A204.1 (cell line): ENCODE measurements around the gene ABCF1.

Experiments
- FAIRE-seq: peaks from 2 replicates; lab custom pipeline; 2012; peaks lifted over from hg19 to GRCh38; lab: Jason Lieb, UNC

Gene ABCF1

DNA sequence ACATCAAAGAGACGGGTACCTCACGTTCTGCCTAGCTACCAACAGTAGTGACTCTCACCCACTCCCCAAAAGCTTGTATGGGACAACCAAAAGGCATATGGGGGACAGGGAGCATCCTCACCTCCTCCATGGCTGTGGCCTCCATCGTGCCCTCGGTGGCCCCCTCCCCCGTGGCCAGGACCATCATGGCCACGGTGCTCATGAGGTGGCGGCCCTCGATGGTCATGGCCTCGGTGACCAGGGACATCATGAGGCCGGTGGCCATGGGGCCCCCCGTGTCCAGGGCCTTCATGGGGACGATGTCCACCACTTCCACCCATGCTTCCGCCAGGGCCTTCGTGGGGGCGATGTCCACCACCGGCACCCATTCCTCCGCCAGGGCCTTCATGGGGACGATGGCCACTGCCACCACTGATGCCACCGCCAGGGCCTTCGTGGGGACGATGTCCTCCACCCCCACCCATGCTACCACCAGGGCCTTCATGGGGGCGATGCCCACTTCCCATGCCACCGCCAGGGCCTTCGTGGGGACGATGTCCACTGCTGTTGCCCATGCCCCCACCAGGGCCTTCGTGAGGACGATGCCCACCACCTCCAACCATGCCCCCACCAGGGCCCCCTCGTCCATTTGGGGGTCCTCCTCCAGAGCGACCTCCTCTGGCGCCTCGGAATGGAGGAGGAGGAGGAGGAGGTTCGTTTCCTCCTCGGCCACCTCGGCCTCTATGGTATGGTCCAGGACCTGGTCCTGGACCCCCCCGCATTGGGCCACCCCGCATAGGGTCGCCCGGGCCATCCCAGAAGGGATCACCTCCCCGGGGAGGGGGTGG lies 30.8 kb downstream of the ABCF1 start:
- FAIRE-seq: no peak

DNA sequence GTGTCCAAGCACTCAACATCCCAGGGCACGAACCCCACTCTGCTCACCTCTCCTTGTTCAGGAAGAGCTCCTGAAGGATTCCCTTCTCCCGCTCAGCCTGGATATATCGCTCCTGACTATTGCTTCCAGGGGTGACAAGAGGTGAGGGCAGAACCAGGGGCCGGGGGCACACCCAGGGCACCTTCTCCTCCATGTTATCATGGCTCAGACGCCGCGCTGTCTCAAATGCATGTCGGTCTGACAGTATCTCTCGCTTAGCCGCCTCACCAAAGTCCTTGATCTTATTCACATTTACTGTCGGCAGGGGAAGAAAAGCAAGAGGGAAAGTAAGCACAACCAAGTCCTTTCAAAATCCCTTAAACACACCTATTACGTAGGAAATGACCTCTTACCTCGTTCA lies 32.7 kb downstream of the ABCF1 start:
- FAIRE-seq: no peak

DNA sequence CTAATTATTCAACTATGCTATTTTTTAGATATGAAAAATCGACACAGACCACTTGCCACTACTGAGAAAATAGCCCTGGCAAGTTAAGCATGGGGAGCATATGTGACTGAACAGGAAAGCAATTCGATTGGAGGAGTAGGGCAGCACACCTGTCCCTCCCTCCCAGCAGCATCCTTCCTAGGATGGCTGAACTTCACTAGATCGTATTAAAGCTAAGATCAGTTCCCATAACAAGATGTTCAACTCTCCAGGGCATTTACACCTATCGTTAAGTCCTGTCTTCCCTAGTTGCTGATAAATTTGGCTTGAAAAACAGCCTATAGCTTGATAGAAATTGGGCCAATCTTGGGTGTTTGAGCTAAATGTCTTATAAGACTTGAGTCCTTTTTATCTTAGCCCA lies 38.8 kb downstream of the ABCF1 start:
- no peak for FAIRE-seq

DNA sequence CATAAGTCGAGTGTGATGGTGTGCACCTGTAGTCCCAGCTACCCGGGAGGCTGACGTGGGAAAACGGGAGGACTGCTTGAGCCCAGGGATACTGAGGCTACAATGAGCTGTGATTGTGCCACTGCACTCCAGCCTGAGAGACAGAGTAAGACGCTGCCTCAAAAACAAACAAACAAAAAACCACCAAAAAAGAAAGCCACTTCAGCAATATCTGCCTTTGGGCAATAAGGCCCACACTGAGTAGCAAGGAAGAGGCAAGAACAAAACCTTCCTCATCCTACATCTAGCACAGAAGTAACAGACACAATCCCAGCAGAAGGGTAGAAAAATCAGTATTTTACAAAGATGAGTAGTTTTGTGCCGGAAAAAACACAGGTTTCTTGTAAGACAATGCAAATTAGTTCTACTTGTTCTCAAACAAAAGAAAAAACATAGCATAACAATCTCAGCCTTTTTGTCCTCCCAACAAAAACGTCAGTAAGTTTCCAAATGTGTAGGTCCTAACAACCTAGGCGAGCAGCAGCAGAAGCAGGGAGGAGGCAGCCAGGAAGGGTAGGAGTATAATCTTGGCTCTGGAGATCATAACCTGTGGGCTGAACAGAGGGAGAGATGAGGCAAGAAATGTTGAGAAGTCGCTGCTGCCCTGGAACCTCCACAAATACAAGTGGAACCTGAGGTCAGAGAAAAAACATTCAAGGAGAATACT lies 40.1 kb downstream of the ABCF1 start:
- FAIRE-seq: no peak

DNA sequence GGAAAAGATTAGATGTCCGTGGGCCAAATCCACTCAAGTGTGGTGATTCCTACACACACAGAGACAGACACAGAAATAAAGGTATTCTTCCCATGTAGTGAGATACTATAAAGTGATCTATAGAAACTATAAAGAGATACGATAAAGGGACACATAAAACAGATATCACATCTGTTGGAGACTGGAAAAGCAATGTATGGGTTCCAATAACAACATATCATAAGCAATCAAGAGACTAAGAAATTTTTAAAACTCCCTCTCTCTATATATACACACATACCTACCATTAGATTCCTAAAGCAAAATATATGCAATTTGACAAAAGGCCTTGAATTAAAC lies 40.6 kb downstream of the ABCF1 start:
- no peak for FAIRE-seq

DNA sequence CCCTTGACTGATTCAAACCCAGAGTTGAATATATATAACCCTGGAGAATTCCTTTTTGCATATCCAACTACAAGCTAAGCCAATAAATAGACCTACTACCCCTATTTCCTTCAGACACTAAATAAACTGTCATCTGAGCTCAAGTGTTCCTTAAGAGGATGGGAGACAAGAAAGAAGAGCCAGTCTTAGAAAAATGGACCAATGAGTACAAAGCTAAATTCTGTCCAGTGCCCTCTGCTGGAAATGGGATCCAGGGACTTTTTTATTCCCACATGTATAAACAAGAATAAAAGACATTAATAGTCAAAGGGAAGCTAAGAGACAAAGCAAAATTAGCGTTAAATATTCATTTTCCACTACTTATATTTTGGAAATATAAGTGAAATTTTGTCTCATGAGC lies 41.0 kb downstream of the ABCF1 start:
- FAIRE-seq: no peak

DNA sequence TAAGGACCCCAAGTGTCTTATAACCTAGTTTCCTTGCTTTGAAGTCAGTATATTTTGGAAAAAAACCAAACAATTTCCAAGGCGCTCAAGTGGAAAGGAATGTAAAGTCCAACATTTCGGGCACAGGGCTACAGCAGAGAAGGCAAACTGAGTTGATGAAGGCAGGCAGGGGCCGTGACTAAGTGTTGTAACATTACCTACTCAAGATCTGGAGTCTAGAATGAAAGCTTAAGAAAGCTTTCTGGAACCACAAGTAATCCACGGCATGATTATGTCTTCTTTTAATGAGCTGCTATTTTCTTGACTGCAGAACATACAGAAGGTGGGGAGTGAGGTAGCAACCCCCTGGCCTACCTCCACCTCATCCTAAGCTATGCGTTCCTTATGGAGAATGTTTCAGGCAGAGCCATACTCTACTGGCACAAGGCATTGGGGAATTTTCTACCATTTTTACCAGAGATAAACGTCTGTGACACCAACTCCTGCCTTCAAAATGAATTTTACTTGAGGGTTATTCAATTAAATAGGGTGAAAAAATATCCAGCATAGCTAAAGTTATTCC lies 41.5 kb downstream of the ABCF1 start:
- no peak for FAIRE-seq

DNA sequence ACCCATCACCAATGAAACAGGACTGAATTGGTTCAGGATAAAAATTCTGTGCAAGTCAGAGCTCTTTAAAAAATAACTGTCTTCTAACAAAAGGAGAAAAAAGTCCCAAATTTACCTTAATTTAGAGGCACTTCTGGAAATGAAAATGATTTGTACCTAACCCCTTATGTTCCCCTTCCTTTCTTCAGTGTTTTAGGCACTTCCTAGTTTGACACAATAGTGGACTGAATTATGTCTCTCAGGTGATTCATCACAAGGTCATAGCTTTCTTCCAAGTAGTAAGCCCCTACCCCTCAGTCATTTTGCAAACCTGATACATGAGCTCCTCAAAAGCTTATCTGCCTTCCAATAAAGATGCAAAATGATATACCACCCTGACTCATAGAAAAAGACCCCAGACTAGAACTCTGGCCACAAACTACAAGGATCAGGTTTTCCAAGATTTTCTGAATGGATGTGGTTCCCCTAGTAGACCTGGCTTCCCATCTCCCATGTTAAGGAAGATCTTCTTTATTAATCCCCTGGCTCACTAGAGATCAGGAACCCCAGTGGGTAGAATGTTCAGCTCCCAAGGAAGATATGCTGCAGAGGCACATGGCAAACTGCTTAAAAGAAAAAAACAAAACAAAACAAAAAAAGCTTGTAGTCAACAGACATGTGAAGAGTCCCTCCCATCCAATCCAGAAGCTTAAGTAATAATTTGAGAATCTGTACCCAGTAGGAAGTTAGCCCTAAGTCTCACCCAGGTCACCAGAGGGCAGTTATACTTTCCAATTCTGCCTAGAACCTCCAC lies 42.2 kb downstream of the ABCF1 start:
- FAIRE-seq: no peak

DNA sequence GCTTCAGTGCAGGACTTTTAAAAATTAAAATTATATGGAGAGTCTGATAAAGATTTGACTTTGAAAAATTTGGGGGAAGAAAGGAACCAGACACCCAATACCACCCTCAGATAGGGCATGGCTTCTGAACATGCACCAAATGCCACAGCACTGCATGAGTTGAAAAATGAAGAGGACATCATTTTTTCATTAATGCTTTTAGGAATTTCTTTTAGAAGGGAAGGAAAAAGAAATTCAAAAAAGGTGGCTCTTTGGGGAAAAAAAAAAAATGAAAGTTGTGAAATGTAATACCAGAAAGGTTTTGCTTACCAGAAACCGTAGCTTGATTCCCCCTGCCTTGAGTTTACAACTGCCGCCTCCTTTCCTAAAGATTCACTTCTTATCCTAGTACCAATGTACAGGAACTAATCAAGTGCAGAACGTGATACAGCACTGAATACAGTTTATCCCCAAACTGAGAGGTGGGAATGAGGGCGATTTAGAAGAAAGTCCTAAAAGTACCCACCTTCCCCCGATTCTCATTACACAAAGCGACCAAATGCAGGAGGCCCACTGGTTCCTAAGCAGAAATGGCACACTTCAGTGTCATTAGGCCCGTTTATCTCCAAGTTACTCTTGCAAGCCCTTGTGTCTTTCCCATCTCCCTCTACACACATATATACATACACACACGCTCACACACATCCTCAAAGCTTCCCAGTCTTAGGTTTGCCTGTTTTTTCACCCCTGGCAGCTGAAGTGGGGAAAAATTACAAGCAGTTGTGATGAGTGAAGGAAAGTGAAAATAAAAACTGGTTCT lies 43.0 kb downstream of the ABCF1 start:
- no peak for FAIRE-seq

DNA sequence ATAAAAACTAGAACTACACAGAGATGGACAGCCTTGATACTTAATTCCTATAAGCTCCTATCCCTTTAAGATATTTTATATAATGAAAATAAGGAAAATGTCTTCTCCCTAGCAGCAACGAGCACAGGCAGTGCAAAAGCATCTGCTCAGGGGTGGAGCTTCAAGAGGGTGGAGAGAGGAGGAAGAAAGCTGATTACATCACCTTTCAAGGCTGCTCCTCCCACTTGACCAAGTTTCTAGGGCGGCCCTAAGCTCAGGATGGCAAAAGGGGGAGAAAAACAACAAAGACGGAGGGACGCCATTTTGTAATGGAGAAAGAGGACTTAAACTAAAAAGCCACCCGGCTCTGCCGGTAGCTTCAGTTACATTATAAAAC lies 43.6 kb downstream of the ABCF1 start:
- FAIRE-seq: peak; percentile 97

DNA sequence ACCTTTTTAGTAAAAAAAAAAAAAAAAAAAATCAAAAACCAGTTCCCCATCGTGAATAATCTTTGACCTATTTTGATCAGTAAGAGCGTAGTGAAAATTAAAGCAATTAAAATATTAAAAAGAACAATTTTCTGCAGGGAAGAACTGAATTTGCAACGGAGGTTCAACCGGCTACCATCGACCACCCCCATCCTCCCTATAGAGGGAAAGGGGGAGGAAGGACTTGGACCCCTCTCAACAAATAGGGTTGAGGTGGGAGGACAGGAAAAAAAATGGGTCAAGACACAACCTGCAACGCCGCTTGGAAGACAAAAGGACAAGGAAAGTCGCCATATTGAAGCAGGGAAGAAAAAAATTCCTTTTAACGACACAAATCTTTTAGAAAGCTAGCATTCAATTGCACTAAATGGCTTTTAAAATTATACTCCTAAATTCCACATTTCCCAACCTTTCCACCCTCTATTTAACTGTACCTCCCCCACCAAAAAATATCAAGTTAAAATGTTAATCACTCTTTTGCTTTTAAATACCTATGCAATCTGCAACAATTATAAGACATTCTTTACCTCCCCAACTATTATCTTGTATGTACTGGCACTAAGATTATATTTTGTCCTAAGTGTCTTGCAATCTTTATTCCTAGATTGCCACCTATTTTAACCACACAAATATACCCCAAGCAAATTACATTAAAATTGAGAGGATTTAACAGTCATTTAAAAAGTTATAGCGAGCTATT lies 44.1 kb downstream of the ABCF1 start:
- no peak for FAIRE-seq

DNA sequence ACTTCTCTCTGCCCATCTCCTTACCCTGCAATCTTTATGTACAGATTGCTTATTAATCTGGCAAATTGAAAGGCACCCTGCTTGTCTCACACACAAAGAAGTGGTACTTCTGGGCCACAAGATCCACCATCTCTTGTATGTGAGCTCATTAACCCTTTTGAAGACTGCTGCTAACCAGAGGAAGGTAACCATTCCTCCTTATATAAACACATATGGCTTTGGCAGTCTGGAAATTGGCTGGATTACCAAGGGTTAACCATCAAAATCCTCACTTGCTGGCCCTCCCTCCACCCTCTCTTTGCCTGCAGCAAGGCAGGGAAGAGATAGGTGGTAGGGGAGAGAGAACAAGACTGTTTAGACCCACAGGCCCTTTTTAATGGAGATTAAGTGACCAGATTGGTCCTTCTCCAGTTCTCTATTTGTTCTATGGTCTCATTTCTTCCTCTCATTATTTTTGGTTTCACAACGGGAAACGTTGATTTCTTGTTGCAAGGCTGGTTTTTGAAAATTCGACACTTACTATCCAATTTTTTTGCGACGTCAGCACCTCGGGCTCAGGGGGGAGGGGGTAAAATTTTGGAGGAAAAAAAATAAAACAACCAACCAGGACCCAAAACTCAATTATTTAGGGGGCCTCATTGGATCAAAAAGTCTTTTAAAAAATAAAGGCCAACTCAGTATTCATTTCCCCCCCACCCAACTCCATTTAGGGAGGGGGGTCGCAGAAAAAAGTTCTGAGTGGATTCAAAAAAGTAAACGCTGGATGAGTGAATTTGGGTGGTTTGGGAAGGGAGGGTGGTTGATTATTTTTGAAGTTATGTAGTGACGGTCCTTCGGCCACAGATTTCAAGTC lies 44.9 kb downstream of the ABCF1 start:
- no peak for FAIRE-seq

DNA sequence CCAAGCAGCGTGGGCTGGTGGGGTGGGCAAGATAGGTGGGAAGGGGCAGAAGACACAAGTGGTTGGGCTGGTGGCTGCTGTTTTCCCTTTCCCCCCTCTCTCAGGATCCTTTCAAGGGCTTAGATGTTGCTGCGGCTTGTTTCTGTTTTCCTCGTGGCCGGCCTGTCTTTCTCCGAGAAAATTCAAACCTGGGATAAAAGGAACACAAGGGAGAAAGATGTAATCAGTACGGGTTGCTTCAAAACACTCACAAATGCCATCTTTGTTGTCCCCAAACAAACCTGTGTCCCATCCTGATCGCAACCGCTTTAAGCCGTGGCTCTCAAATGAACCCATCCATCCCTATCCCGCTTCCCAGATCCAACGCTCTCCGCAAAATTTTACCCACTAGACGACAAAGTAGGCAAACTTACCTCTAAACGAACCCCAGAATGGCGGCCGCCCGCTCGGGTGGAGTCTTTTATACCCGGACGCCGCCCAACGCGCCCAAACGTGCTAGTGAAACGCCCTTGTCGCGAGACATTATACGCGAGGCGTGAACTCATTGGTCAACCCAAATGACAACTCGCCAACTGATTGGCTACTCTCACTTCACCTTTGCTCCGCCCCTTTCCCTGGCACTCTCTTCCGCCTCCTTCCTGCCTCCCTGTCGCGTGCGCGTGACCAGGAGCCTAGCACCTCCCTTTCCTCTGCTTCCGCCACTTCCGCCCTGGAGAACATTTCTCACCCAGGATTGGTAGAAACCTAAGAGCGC lies 45.7 kb downstream of the ABCF1 start, which contains the start of gene PPP1R10:
Gene PPP1R10, minus strand, starts transcription at position 433 of the 754 bp plus-strand sequence. CDS start 7,299 bp downstream, outside the sequence.
- peak; percentile 99 for FAIRE-seq

DNA sequence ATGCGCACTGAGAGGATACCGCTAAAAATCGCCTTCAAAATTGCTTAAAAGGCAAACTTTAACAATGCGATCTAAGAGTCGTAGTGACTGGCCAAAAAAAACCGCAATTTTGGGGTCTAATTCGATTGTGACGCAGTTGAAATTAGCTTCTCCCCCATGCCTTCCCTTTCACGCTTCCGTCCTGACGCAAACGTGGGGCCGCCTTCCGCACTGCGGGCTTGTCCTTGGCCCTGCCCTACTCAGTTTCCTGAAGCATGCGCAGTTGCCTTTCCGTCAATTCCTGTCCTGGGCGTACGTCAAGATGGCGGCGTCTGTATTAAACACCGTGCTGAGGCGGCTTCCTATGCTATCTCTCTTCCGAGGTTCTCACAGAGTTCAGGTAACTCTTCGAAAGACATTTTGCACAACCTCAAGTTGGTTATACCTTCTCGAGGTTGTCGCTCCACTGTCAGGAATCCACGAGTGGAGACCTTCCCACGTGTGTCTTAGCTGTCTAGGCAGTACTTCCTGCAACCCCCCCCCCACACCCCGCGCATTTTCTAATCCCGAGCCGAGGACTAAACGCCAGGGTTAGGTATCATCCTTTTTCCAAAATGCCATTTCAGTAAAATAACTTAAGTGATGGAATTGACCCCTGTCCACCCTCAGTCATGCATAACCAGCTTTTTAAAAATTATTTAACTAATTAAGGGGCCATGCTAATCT lies 46.5 kb downstream of the ABCF1 start, which contains the start of gene MRPS18B:
Gene MRPS18B, plus strand, starts transcription at position 276 of the 705 bp plus-strand sequence. Its CDS starts 26 bp downstream, at position 302.
- no peak for FAIRE-seq

DNA sequence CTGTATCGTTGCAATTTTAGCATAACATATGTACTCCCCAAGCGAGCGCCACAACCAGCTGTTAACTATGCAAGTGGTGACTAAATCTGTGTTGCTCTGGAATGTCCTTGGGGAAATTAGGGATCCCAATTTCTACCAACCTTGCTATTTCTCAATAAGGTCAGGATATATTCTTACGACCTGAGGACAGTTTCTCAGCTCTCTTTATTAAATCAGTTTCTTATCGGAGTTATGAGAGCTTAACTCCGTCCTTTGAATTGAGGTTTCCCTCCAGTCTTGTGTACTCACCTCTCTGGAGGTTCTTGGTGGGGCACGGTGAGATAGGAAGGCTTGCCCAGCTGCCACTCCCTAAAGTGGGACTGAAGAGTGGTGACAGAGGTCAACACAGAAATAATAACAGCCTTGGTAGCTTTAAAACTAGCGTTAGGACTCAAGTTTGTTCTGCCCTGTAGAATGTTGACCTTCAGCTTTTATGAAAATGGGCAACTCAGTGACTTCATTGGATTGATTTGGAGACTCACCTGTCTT lies 47.1 kb downstream of the ABCF1 start:
- no peak for FAIRE-seq

DNA sequence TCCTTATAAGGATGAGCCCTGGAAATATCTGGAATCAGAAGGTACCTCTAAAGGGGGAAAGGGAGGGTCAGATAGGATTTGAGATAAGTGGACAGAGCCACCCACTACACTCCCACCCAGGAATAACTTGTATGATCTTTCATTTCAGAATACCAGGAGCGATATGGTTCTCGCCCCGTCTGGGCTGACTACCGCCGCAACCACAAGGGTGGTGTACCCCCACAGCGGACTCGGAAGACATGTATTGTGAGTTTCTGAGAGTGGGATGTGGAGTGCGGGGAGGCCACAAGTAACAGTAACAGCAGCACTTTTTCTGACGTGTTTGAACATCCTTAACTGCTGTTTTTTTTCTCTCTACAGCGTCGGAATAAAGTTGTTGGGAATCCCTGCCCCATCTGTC lies 48.3 kb downstream of the ABCF1 start:
- FAIRE-seq: no peak

DNA sequence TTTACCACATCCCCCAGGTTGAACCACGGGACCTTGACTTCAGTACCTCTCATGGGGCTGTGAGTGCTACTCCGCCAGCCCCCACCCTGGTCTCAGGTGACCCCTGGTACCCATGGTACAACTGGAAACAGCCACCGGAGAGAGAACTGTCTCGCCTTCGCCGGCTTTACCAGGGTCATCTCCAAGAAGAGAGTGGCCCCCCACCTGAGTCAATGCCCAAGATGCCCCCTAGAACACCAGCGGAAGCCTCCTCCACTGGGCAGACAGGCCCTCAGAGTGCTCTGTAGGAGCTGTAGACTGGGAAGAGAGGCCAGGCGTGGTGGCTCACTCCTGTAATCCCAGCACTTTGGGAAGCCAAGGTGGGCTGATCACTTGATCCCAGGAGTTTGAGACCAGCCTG lies 54.3 kb downstream of the ABCF1 start:
- FAIRE-seq: no peak
